HG03442 (cell line): ENCODE results near the gene CRB1.
"Not testable (repeated sequence)": the region's sequence is repeated elsewhere in the genome, so short reads cannot be mapped to it uniquely, and the experiment has no call there.

Source experiments
- ATAC-seq: cut with Tn5 transposase; IDR thresholded peaks from one replicate; pipeline ENCODE4 v1.9.1; 2021; ENCODE audit warnings: mild to moderate bottlenecking, moderate library complexity; ENCODE audit not compliant: unreplicated experiment

The CRB1 gene

GRCh38 chr1:197451381-197451780 lies 183.3 kb downstream of the CRB1 start:
- no peak for ATAC-seq

- ATAC-seq, result no peak
Measured at GRCh38 chr1:197453376-197454058, 185.5 kb downstream of the CRB1 start.

- ATAC-seq, result no peak
Measured at GRCh38 chr1:197462539-197462938, 194.5 kb downstream of the CRB1 start.

DNA sequence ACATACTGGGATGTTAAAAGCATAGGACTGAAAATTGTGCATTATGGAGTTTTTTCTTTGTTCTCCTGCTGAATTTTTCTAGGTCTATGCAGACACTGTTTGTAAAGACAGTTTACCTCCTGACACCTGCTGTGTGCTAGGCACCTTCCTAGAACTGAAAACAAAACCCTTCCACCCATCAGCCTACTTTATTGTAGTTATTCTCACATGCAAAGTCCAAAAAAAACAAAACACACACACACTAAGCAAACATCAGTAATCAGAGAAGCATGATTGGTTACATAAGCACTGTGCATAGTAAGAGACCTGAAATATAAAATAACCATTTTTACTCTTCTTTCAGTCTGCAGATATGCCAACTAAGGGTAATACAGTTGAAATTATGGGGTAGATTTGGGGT lies 195.1 kb downstream of the CRB1 start:
- no peak for ATAC-seq

- no peak for ATAC-seq
Measured at GRCh38 chr1:197464044-197464443, 196.0 kb downstream of the CRB1 start.

DNA sequence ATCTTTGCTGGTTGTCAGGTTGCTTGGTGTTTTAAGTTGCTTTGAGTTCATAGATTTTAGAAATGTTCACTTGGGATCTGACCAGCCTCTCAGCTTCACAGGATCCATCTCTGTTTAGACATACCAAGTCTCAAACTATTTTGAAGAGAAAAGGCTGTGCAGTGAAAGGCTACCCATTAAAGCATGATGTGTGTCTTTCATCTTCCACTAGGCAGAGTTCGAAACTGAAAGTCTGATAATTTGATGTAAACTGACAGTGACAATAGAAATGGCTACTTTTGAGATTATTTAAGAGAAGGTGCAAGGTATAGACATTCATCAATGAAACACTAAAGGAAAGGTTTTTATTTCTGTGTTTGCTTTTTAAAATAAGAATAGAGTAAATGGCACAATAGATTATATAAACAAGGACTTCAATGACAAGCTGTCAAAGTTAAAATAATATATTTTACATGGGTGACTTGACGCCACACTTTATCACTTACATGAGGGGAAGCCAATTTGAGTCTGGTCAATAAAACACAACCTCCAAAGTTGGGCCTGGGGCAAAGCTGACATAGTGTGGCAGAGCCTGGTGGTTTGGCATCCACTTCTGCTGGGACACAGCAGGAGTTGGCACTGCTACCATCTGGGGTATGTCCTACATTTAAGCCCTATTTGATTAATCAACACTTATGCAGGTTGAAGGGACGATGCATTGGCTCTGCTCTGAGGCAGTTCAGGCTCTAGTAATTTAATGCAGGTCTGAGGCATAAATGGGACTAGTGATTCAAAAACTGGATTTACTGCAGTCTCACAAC lies 197.7 kb downstream of the CRB1 start:
- no peak for ATAC-seq

GRCh38 chr1:197466813-197467212 lies 198.8 kb downstream of the CRB1 start:
- no peak for ATAC-seq

DNA sequence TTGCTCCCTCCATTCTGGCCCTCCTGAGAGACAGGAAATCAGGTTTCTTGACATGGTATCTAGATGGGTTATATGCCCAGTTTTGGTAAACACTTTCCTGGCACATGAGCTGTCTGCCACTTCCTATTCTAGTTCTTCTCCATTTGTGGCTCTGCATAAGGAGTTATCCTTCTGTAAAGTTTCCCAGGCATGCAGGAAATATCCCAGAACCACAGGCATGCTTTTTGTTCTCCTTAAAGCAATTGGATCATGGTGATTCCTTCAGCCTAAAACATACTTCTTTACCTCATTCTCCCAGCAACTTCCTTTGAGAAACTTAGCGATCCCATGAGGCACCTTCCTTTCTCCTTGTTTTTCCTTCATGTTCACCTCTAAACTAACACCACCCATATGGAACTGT lies 199.8 kb downstream of the CRB1 start:
- ATAC-seq, result no peak

DNA sequence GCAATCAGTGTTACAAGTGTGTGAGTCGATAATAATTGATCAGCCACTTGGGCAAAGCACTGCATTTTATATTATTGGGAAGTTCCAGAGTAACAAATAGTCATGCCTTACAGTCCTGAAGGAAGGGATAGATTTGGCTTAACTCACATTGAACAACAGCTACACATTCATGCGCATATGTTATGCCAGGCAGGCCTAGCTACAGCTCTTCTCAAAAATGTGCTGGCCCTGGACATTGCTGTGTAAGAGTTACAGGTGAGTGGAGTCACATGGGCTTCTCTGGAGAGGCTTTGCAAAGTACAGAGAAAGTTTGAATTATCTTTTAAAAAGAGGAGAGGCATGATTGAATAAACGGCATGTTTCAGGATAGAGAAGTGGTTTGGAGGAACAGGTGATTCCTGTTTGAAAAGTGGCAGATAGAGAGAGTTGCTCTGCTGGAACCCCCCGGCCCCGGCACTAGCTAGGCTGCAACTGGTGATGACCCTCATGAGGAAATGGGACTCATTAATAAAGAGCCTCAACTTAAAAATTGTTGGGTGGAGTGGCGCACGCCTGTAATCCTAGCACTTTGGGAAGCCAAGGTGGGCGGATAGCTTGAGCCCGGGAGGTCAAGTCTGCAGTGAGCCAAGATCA lies 200.6 kb downstream of the CRB1 start:
- no peak for ATAC-seq

DNA sequence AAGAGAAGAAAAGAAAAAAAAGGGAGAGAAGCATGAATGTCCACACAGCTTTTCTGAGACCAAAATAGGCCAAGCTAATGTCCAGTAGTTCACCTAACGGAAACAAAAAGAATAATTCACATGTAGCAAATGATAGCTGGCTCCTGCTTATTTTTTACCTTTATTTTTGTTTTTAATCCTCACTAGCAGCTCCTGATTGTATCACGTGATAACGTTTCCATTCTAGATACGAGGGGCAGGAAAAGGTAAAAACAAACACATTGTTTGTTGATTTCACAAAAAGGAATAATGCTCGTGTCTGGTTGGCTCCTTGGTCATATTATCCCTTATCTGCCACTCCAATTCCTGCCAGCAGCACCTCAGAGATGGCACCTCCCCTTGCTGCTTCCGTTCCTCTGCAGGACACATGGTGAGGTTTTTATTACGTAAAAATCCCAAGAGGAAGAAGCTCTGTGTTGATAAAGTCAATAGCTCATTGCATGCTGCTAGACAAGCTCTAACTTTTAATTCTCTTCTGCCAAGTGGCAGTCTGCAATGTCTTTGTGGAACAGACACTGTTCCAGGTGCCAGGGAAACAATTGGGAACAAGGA lies 201.7 kb downstream of the CRB1 start:
- ATAC-seq, result no peak

- ATAC-seq, result no peak
Measured at GRCh38 chr1:197470330-197470729, 202.3 kb downstream of the CRB1 start.

DNA sequence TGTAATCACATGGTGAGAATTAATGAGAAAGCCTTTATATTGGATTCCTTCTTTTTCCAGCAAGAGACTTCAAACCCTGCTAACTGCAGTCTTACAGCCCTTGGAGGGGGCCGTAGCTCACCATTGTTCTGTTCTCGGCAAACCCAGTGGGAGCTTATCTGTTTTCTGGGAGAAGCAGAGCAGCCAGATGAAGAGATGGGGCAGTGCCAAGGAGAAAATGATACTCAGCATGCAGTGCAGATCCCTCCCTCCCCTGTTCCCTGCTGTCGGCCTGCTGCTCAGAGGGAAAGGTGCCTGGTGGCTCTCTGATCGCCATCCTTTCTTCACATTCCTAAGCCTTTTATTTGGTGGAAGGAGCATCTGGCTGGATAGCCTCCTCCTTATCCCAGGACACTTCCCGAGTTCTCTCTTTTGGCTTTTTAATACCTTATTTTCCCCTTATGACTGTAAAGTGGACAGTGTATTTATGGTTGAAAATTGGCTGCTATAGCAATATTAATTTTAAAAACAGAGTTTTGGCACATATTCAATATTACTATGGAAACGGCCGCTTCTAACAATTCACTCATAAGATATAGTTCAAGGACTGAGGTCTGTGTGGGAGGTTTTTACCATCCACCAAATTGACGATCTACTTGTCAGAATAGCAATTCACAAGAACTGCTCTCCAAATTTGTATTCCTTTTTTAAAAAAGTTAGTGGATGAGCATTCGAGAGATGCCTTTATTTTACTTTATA lies 203.4 kb downstream of the CRB1 start:
- no peak for ATAC-seq

- ATAC-seq, result no peak
Measured at GRCh38 chr1:197472141-197472540, 204.1 kb downstream of the CRB1 start.

- no peak for ATAC-seq
Measured at GRCh38 chr1:197480446-197480845, 212.4 kb downstream of the CRB1 start.

- ATAC-seq, result no peak
Measured at GRCh38 chr1:197481101-197481500, 213.0 kb downstream of the CRB1 start.

- no peak for ATAC-seq
Measured at GRCh38 chr1:197485790-197486189, 217.7 kb downstream of the CRB1 start.

GRCh38 chr1:197486946-197487345 lies 218.9 kb downstream of the CRB1 start:
- no peak for ATAC-seq

DNA sequence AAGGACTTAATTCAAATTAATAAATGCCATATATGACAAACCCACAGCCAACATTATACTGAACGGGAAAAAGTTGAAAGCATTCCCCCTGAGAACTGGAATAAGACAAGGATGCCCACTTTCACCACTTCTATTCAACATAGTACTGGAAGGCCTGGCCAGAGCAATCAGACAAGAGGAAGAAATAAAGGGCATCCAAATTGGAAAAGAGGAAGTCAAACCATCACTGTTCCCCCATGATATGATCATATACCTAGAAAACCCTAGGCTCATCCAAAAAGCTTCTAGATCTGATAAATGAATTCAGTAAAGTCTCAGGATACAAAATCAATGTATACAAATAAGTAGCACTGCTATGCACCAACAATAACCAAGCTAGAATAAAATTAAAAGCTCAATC lies 223.5 kb downstream of the CRB1 start:
- ATAC-seq, result not testable (repeated sequence)

- no peak for ATAC-seq
Measured at GRCh38 chr1:197496722-197497121, 228.7 kb downstream of the CRB1 start.

DNA sequence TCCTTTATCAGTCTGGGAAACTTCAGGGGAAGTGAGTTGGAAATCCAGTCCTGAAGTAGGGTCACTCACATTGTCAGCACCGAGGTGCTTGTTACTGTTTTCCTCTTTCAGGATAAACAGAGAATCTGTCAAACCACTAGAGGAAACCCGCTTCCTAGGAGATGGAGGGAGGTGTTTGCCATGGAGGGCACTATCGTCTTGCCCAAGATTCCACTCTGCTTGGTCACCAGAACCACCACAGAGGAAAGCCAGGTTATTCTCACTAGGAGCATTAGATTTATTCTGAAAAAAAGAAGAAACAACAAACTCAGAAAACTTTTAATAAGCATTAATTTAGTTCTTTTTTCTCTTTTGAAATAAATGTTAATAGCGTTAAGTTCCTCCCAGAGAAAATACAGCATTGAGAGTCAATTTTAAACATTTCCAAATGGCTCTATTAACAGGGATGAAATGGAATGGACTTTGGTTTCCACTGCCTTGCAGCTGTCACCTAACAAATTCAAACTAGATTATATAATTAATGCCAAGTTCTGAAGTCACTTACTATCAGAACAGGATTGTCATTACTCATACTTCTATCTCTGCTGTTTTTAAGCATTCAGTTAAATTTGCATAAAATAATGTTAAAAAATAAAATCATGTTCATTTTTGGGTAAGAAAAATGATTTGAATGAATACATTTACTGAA lies 242.8 kb downstream of the CRB1 start:
- ATAC-seq, result no peak
